ENCODE measurements around the gene CLK3. TPM values are rescaled to one million over a fixed set of nuclear protein-coding genes. Genes with fewer than 3 reads are reported as not detected.

The CLK3 gene
- total and polyA plus RNA-seq, 10 of the 15 experiments (the other 5 are each of a cell fraction or from before 2014, with no cell fraction given): 3.3 to 169 (median 66.2) TPM

GRCh38 chr15:74609938-74610301 lies 5.7 kb upstream of the CLK3 start:
- intact Hi-C loops (cut with micrococcal nuclease; ENCODE audit: unreplicated experiment): no loop called here
- CTCF ChIA-PET: interaction anchor here (0.5 to 18.5 kb wide), 2 partner anchors 26 to 147 kb away, joined by 3 to 206 read pairs; no protein-coding TSS in a partner anchor
- H2AFZ ChIP-seq (ENCODE audit: control insufficient read depth, low read depth, low read length): no peak overlapping the region
- BruUV-seq (replicated peaks): no TSS peak
- H3K4me2 ChIP-seq (ENCODE audit: control insufficient read depth, insufficient read depth): no peak overlapping the region
- in situ Hi-C loops (cut with MboI): no loop called here
- H3K36me3 ChIP-seq (ENCODE audit: control insufficient read depth in 2 of 2, insufficient read depth in 2 of 2, low read length in 1 of 2): no peaks in the 10 kb centered on the region
- SMC1A ChIA-PET (ENCODE audit: uncharacterized antibody, unreplicated experiment): interaction anchor here (2.5 kb wide), 1 partner anchor 12 kb away, joined by 5 read pairs; no protein-coding TSS in a partner anchor
- no peak overlapping the region for H3K27ac ChIP-seq (ENCODE audit: control insufficient read depth, insufficient read depth)
- H3K9ac ChIP-seq (ENCODE audit: control insufficient read depth, insufficient read depth, low read length): no peak overlapping the region
- H3K4me1 ChIP-seq (ENCODE audit: control insufficient read depth, insufficient read depth, low read length): peaks cover 5% of the 10 kb centered on the region; the same call in 1 of the 2 replicates
- WGBS (ENCODE audit: insufficient coverage, insufficient replicate concordance, low lambda C conversion rate, missing lambda C conversion rate): 45% methylated on average over 3 of the region's 3 CpGs
- peaks cover 1% of the 10 kb centered on the region for H3K79me2 ChIP-seq (ENCODE audit: control insufficient read depth, insufficient read depth, low read length)
- FAIRE-seq (no peak), DNase-seq (ENCODE audit: low read depth, low spot score) (no peak), ATAC-seq (no peak)
- POLR2A ChIA-PET: no interaction called here
- H3K4me3 ChIP-seq: no peak overlapping the region
- H3K27me3 ChIP-seq (replicated peaks in 1 of 2; ENCODE audit: control insufficient read depth in 2 of 2, insufficient read depth in 2 of 2, low read length in 1 of 2): no peaks in the 10 kb centered on the region; a peak in 1 of 4 replicates
- RAD21 ChIA-PET (ENCODE audit: unreplicated experiment): interaction anchor here (1.3 kb wide), 1 partner anchor 21 kb away, joined by 4 read pairs; no protein-coding TSS in a partner anchor
- no peaks in the 10 kb centered on the region for H3K9me3 ChIP-seq (replicated peaks; ENCODE audit: control insufficient read depth, insufficient read depth, low read length)
- no peaks in the 10 kb centered on the region for H4K20me1 ChIP-seq (ENCODE audit: control insufficient read depth, insufficient read depth)
- TF ChIP-seq CHD1 (IDR thresholded peaks at IDR 0.05; ENCODE audit: low read depth, low read length) (no peak), CBX3 (IDR thresholded peaks at IDR 0.05; ENCODE audit: borderline replicate concordance, low read depth) (no peak), JUNB (IDR thresholded peaks at IDR 0.05) (no peak), KDM1A (IDR thresholded peaks at IDR 0.05; ENCODE audit: borderline replicate concordance) (no peak), SREBF1 (IDR thresholded peaks at IDR 0.05; ENCODE audit: low read length) (no peak), RBBP5 (conservative IDR thresholded peaks at IDR 0.05) (no peak), EGR1 (IDR thresholded peaks at IDR 0.05; ENCODE audit: borderline replicate concordance in 1 of 2, low read depth in 2 of 2, low read length in 2 of 2) (no peak), HSF1 (IDR thresholded peaks at IDR 0.05; ENCODE audit: low read depth, low read length) (no peak), HDAC6 (IDR thresholded peaks at IDR 0.05; ENCODE audit: unreplicated experiment) (no peak), MEF2A (IDR thresholded peaks at IDR 0.05; ENCODE audit: insufficient read depth, low read depth, low read length) (no peak), BCLAF1 (IDR thresholded peaks at IDR 0.05) (no peak)
- TF ChIP-seq, protein P1, sequence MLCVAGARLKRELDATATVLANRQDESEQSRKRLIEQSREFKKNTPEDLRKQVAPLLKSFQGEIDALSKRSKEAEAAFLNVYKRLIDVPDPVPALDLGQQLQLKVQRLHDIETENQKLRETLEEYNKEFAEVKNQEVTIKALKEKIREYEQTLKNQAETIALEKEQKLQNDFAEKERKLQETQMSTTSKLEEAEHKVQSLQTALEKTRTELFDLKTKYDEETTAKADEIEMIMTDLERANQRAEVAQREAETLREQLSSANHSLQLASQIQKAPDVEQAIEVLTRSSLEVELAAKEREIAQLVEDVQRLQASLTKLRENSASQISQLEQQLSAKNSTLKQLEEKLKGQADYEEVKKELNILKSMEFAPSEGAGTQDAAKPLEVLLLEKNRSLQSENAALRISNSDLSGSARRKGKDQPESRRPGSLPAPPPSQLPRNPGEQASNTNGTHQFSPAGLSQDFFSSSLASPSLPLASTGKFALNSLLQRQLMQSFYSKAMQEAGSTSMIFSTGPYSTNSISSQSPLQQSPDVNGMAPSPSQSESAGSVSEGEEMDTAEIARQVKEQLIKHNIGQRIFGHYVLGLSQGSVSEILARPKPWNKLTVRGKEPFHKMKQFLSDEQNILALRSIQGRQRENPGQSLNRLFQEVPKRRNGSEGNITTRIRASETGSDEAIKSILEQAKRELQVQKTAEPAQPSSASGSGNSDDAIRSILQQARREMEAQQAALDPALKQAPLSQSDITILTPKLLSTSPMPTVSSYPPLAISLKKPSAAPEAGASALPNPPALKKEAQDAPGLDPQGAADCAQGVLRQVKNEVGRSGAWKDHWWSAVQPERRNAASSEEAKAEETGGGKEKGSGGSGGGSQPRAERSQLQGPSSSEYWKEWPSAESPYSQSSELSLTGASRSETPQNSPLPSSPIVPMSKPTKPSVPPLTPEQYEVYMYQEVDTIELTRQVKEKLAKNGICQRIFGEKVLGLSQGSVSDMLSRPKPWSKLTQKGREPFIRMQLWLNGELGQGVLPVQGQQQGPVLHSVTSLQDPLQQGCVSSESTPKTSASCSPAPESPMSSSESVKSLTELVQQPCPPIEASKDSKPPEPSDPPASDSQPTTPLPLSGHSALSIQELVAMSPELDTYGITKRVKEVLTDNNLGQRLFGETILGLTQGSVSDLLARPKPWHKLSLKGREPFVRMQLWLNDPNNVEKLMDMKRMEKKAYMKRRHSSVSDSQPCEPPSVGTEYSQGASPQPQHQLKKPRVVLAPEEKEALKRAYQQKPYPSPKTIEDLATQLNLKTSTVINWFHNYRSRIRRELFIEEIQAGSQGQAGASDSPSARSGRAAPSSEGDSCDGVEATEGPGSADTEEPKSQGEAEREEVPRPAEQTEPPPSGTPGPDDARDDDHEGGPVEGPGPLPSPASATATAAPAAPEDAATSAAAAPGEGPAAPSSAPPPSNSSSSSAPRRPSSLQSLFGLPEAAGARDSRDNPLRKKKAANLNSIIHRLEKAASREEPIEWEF (IDR thresholded peaks at IDR 0.05; ENCODE audit: insufficient replicate concordance, low read depth, low read length): no peak
- TF ChIP-seq, protein P2, sequence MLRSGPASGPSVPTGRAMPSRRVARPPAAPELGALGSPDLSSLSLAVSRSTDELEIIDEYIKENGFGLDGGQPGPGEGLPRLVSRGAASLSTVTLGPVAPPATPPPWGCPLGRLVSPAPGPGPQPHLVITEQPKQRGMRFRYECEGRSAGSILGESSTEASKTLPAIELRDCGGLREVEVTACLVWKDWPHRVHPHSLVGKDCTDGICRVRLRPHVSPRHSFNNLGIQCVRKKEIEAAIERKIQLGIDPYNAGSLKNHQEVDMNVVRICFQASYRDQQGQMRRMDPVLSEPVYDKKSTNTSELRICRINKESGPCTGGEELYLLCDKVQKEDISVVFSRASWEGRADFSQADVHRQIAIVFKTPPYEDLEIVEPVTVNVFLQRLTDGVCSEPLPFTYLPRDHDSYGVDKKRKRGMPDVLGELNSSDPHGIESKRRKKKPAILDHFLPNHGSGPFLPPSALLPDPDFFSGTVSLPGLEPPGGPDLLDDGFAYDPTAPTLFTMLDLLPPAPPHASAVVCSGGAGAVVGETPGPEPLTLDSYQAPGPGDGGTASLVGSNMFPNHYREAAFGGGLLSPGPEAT (IDR thresholded peaks at IDR 0.05; ENCODE audit: low read depth): no peak
